Ascending aorta (tissue), 2 donors: Measurements from ENCODE around the gene STXBP5. TPM values are rescaled to one million over a fixed set of nuclear protein-coding genes. Genes with fewer than 3 reads are reported as not detected.

Source experiments
- DNase-seq, 2 donors: peaks; one replicate each; pipeline ENCODE4 v3.0.0-alpha.2; 2019; ENCODE audit warnings: low spot score in 2 of 2
- H3K27ac ChIP-seq, 2 donors: fragments of 200-600 bp; sonication (generic); one replicate each; pipeline ENCODE4 v1.5.1; 2016 to 2017; ENCODE audit warnings: mild to moderate bottlenecking in 1 of 2
- H3K27me3 ChIP-seq: fragments of 200-600 bp; sonication (generic); one replicate; pipeline ENCODE4 v1.5.1; 2017
- H3K36me3 ChIP-seq, 2 donors: fragments of 200-600 bp; sonication (generic); one replicate each; pipeline ENCODE4 v1.5.1; 2016
- H3K4me1 ChIP-seq, 2 donors: fragments of 200-600 bp; sonication (generic); one replicate each; pipeline ENCODE4 v1.5.1; 2016 to 2017; ENCODE audit warnings: mild to moderate bottlenecking in 1 of 2
- H3K4me3 ChIP-seq, 2 donors: fragments of 200-600 bp; sonication (generic); one replicate each; pipeline ENCODE4 v1.5.1; 2016 to 2017; ENCODE audit warnings: mild to moderate bottlenecking in 1 of 2
- H3K9me3 ChIP-seq, 2 donors: fragments of 200-600 bp; sonication (generic); one replicate each; pipeline ENCODE4 v1.5.1; 2016
- intact Hi-C: fragments of 100-400 bp; cut with DNase I; formaldehyde crosslinking; loops from one replicate; pipeline ENCODE4 v1.15.1; 2023
- total RNA-seq: library from RNA; depleted of rRNA; stranded (reverse); fragments of >200 nt; gene quantifications from one replicate; pipeline ENCODE4 v1.1.0, GENCODE V29; 2016
- TF ChIP-seq, protein P1 (sequence below), 3 experiments: fragments of 200-600 bp in 2 of 3; fragments of 450-650 bp in 1 of 3; sonication (generic) in 2 of 3; IDR thresholded peaks; one replicate each; pipeline ENCODE4 v1.5.1; 2016 to 2019; ENCODE audit warnings: antibody characterized with exemption in 3 of 3, mild to moderate bottlenecking in 1 of 3, moderate library complexity in 1 of 3

Gene STXBP5
- total RNA-seq, 1 donor from 2014 or later, result 13.6 TPM

DNA sequence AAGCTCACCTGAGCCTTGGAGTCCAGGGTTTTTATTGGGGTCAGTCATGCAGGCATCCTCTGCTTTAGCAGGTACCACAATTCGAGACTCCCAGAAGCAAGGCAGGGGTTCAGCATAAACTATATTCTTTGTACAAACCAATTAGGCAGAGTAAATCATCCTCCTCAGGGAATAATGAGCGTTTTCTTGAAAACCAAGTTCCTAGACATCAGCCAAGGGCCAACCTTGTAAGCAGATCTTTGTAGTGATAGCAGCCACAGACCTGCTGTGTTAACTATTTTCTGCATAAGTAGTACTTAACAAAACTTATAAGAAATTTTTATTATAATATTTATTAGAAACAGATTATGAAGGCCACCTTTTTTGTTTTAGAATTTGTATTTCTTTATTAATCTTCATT, 74.7 kb downstream of the STXBP5 start:
- TF ChIP-seq, protein P1, sequence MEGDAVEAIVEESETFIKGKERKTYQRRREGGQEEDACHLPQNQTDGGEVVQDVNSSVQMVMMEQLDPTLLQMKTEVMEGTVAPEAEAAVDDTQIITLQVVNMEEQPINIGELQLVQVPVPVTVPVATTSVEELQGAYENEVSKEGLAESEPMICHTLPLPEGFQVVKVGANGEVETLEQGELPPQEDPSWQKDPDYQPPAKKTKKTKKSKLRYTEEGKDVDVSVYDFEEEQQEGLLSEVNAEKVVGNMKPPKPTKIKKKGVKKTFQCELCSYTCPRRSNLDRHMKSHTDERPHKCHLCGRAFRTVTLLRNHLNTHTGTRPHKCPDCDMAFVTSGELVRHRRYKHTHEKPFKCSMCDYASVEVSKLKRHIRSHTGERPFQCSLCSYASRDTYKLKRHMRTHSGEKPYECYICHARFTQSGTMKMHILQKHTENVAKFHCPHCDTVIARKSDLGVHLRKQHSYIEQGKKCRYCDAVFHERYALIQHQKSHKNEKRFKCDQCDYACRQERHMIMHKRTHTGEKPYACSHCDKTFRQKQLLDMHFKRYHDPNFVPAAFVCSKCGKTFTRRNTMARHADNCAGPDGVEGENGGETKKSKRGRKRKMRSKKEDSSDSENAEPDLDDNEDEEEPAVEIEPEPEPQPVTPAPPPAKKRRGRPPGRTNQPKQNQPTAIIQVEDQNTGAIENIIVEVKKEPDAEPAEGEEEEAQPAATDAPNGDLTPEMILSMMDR (IDR thresholded peaks at IDR 0.05), result no peak
- intact Hi-C loops, result no loop called here
- Histone ChIP-seq H3K36me3 (peaks cover 8 to 24% of the 10 kb centered on the region in 2 donors), H3K27me3 (no peaks in the 10 kb centered on the region), H3K27ac (no peak overlapping the region), H3K4me3 (no peak overlapping the region), H3K9me3 (no peaks in the 10 kb centered on the region), H3K4me1 (no peaks in the 10 kb centered on the region)
- no peak for DNase-seq

- Histone ChIP-seq H3K4me1 (no peaks in the 10 kb centered on the region), H3K36me3 (peaks cover 8 to 24% of the 10 kb centered on the region in 2 donors), H3K27ac (no peak overlapping the region), H3K9me3 (no peaks in the 10 kb centered on the region), H3K27me3 (no peaks in the 10 kb centered on the region), H3K4me3 (no peak overlapping the region)
- TF ChIP-seq, protein P1 (IDR thresholded peaks at IDR 0.05), result no peak
- no peak for DNase-seq
- intact Hi-C loops, result no loop called here
Measured at GRCh38 chr6:147279427-147279826, 75.2 kb downstream of the STXBP5 start.

GRCh38 chr6:147281895-147282565, 77.8 kb downstream of the STXBP5 start:
- Histone ChIP-seq H3K9me3 (no peaks in the 10 kb centered on the region), H3K36me3 (peaks cover 8 to 24% of the 10 kb centered on the region in 2 donors), H3K4me3 (no peak overlapping the region), H3K4me1 (no peaks in the 10 kb centered on the region), H3K27me3 (no peaks in the 10 kb centered on the region), H3K27ac (no peak overlapping the region)
- no peak for DNase-seq
- TF ChIP-seq, protein P1 (IDR thresholded peaks at IDR 0.05), result no peak
- intact Hi-C loops, result no loop called here

- TF ChIP-seq, protein P1 (IDR thresholded peaks at IDR 0.05), result no peak
- no peak overlapping the region for H3K4me3 ChIP-seq
- intact Hi-C loops, result no loop called here
- H3K27ac ChIP-seq, result no peak overlapping the region
- H3K9me3 ChIP-seq, result no peaks in the 10 kb centered on the region
- no peak for DNase-seq
- H3K4me1 ChIP-seq, result no peaks in the 10 kb centered on the region
- H3K36me3 ChIP-seq, result peaks cover 8 to 23% of the 10 kb centered on the region in 2 donors
- H3K27me3 ChIP-seq, result no peaks in the 10 kb centered on the region
Measured at GRCh38 chr6:147282566-147282959, 78.3 kb downstream of the STXBP5 start.

GRCh38 chr6:147283460-147283859, 79.2 kb downstream of the STXBP5 start:
- Histone ChIP-seq H3K4me1 (no peaks in the 10 kb centered on the region), H3K27me3 (no peaks in the 10 kb centered on the region), H3K36me3 (peaks cover 6 to 14% of the 10 kb centered on the region in 2 donors), H3K9me3 (no peaks in the 10 kb centered on the region), H3K4me3 (no peak overlapping the region), H3K27ac (no peak overlapping the region)
- intact Hi-C loops, result no loop called here
- DNase-seq, result no peak
- TF ChIP-seq, protein P1 (IDR thresholded peaks at IDR 0.05), result no peak
